ENCODE data around the gene ESPL1.

GRCh38 chr12:53313996-53314395, 45.9 kb downstream of the ESPL1 start:
- TF ChIP-seq CTCF (IDR thresholded peaks at IDR 0.05; ENCODE audit: extremely low read depth in 1 of 2, insufficient read depth in 1 of 2, low read depth in 1 of 2, low read length in 2 of 2) (no peak), POLR2AphosphoS5 (IDR thresholded peaks at IDR 0.05; ENCODE audit: insufficient read depth, low read depth, low read length) (no peak), POLR2A (IDR thresholded peaks at IDR 0.05; ENCODE audit: low read depth, low read length) (no peak), JUN (IDR thresholded peaks at IDR 0.05; ENCODE audit: borderline replicate concordance, insufficient read depth, insufficient read length, low read depth) (no peak), MYC (IDR thresholded peaks at IDR 0.05; ENCODE audit: low read depth, low read length) (no peak)
